HG02938 (cell line): ENCODE measurements around the gene HTRA2.

Experiments
- ATAC-seq: cut with Tn5 transposase; IDR thresholded peaks from one replicate; pipeline ENCODE4 v1.9.1; 2021; ENCODE audit warnings: mild to moderate bottlenecking, moderate library complexity; ENCODE audit not compliant: unreplicated experiment

Gene HTRA2

GRCh38 chr2:74499940-74500577 lies 29.7 kb upstream of the HTRA2 start:
- ATAC-seq = no peak

- no peak for ATAC-seq
Measured at GRCh38 chr2:74500578-74500946, 29.2 kb upstream of the HTRA2 start.

GRCh38 chr2:74501335-74502071 lies 28.2 kb upstream of the HTRA2 start:
- no peak for ATAC-seq

GRCh38 chr2:74502147-74502719 lies 27.5 kb upstream of the HTRA2 start:
- no peak for ATAC-seq

DNA sequence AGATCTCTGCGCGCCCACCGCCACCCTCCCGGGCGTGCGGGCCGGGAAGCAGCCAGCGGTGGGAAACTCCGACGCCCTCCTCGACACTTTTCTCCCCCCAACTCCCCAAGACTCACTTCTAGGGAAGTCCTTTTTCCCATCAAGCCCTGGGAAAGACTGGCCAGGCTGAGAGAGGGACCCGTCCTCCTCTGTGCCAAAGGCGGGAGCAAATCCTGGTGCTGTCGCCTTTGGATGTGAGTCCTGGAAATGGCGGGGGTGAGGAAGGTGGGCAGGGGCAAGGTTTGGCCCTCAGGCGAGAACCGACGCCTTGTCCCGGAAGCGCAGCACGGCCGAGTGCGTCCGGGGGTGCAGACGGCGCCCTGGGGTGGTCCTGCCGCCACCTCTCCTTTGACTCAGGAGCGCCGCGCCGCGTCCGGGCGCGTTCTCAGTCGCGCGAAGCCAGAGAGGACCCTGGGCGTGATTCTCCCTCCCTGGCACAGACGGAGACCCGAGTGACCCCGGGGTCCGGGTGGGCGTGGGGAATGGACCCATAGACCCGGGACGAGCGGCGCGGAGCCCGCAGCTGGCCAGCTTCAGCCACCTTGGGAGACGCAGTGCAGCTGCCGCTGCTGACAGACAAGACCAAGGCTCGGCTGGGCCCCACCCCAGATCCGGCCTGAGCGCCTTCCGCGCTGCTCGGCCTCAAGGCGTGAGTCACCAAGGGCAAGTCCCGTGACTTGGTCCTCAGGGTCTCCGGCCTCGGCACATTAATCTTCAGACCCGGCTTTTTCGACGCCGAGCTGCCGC lies 26.8 kb upstream of the HTRA2 start:
- peak; percentile 31 for ATAC-seq

GRCh38 chr2:74503506-74504475 lies 25.9 kb upstream of the HTRA2 start:
- ATAC-seq = no peak

- ATAC-seq = no peak
Measured at GRCh38 chr2:74504591-74504990, 25.1 kb upstream of the HTRA2 start.

DNA sequence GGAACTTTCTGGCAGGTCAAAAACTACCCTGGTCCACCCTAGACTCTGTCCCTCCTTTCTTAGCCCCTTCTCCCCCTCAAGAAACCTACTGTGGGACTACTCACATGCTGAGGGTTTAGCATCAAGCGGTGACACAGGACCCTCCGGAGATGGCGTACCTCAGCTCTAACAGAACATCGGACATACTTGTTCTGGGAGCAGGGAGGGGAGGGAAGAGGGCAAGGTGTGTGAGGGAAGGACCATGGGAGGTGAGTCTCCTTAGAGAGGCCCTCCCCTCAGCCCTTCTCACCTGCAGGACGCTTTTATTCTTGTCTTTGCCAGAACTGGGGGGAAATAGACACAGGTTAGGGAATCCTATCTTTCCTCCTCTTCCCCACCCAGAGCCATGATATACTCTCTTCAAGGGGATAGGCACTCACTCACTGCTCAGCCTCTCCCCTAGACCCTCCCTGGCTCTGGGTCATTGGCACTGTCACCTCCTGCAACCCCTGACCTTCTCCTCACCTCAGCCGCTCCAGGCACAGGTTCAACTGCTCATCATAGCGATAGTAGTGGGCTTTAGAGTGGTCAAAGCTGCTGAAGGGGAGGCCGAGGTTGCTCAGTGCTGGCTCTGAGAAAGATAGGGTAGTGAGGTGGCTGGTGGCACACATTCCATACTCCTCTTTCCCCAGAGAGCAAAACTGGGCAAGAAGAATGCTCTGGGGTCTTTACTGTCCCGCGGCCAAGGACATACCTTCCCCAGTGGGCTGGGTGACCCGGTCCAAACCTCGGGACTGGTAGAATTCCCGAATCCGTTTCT lies 24.1 kb upstream of the HTRA2 start:
- no peak for ATAC-seq

DNA sequence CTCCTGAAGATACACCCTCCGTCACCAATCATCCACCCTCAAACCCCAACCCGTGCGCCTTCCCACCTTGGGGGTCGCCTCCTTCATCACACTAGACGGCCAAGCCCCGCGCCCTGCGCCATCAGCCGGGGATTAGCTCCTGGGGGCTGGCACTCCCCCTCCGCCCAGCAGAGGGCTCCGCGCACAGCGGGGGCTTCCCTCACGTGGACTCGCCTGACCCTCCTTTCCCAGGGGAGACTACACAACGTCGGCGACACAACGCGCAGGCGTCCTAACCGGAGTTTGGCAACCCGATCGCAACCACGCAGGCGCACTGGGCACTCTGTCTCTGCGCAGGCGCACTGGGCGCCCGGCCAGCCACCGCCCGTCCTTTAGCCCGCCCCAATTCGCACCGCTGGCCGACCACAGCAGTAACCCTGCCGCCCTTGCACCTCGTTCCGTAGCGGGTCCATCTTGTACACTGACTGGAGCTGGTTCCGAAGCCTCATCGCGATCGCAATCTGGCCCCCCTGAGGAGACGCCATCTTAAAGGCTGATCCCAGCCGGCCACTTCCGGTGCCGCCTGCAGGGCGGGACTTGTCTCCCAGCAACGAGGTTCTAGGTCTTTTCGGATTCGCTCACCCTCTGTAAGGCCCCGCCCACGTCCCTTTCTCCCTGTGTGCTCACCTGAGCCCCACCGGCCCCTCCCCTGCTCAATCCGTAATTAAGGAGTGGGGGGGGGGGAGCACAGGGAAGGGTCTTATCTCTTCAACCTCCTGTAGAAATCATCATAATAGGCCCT lies 22.4 kb upstream of the HTRA2 start, which contains the start of gene PCGF1:
Gene PCGF1 (minus strand): TSS at position 551 of the 781 bp plus-strand sequence. CDS start 27 bp downstream, at position 524.
- ATAC-seq = peak; percentile 96

DNA sequence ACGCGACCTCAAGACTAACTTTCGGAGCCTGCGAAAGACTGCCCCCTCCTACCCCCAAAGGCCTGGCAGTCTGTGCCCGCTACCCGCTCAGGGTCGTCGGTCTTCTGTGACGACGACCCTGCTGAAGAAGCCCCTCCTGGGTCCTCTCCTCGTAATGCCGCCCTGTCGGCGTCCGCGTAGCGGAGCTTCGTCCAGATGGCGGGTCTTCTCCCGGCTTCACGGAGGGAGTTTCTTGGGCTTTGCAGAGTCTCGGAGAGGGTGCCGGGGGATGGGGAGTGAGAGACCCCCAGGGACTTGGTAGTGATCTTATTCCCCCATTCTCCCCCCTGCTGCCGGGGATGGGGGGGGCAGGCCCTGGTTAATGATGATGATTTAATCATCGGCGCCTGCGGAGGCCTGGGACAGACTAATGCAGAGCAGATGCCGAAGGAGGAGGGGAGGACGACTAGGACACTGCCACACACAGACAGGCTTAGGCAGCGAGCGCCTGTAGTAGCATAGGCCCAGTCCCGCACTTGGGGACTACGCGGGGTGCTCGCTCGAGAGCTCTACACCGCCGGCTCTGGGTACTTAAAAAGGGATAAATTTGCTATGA lies 21.7 kb upstream of the HTRA2 start:
- peak; percentile 1 for ATAC-seq

GRCh38 chr2:74510272-74510671 lies 19.5 kb upstream of the HTRA2 start:
- ATAC-seq = no peak

GRCh38 chr2:74511104-74511989 lies 18.4 kb upstream of the HTRA2 start:
- ATAC-seq = no peak

- ATAC-seq = no peak
Measured at GRCh38 chr2:74512744-74513604, 16.8 kb upstream of the HTRA2 start.

- no peak for ATAC-seq
Measured at GRCh38 chr2:74513605-74514367, 15.9 kb upstream of the HTRA2 start.
